Cortex of kidney (tissue), 1 donor: ENCODE results near the gene LRPAP1.
"Not testable (repeated sequence)": the region's sequence is repeated elsewhere in the genome, so short reads cannot be mapped to it uniquely, and the experiment has no call there.

Source experiments
- DNase-seq: peaks from one replicate; lab custom pipeline; 2025; lab: John Stamatoyannopoulos, UW

The LRPAP1 gene

GRCh38 chr4:3518511-3518880 lies 13.7 kb downstream of the LRPAP1 start:
- no peak for DNase-seq

- DNase-seq, result no peak
Observed at GRCh38 chr4:3517731-3518510, 14.3 kb downstream of the LRPAP1 start.

GRCh38 chr4:3516836-3517730 lies 15.1 kb downstream of the LRPAP1 start:
- DNase-seq, result no peak

DNA sequence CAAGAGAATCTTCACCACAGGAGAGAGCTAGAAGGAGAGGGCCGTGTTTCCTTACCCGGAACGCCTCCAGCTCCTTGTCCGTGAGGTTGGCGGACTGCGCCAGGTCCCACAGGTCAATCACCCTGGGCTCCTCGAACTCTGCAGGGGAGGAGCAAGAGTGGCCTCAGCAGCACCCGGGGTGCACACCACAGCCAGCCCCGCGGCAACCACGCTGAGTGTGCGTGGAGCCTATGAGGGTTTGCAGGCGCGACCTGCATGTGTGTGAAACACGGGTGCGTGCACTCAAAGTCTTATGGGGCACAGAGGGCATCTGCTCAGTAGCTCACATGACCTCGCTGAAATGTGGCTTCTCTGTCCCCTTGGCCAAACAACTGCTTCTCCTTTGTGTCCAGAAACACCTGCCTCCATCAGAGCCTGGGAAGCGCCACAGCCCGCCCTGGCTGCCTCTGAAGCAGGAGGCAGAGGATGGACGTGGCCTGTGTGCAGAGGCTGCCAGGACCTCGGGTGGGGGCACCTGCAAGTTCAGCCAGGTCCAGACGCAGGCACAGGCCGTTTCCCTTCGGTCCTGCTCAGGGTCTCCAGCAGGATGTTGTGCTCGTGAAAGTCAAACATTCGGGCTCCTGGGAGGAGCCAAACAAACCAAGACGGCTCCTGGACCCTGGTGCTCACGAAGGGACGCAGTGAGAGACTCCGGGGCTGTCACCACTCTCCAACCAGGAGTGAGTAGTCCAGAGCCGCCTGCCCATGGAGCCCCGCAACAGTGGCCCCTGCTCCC lies 16.0 kb downstream of the LRPAP1 start:
- no peak for DNase-seq

GRCh38 chr4:3515646-3516045 lies 16.6 kb downstream of the LRPAP1 start:
- no peak for DNase-seq

GRCh38 chr4:3514806-3515501 lies 17.3 kb downstream of the LRPAP1 start:
- no peak for DNase-seq

GRCh38 chr4:3514221-3514780 lies 17.9 kb downstream of the LRPAP1 start:
- no peak for DNase-seq

DNA sequence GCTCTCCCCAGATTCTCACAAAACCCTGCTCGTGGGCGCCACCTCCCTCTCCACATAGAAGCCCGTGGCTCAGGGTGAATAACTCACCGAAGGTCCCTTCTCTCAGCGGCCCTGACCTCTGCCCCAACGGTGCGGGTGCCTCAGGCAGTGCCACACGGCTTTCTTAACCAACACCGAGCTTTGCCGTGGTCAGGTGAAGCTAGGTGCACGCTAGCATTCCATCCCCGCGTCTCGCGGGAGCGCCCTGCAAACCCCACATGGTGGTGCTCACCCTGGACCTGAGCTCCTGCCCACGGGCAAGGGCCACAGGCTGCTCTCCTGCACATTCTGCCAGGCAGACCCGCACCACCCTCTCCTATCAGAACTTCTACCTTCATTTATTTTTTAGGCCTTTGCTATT lies 18.4 kb downstream of the LRPAP1 start:
- no peak for DNase-seq

- no peak for DNase-seq
Observed at GRCh38 chr4:3512719-3513118, 19.5 kb downstream of the LRPAP1 start.

DNA sequence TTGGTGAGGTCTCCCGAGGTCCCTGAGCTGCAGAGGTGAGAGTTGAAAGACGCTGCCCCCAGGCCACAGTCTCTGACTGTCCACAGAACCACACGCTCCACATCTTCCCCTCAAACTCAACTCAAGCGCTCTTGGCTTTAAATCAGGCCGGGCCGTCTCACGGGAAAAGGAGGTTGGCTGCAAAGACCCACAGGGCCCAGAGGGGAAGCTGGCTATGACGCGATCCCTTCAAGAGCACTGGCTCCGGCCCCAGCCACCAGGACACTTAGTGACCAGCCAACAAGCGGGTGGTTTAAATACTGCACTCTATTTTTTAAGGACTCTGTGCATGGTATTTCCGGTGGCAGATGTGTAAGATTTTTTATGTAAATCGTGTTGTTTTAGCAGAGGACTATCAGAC lies 19.9 kb downstream of the LRPAP1 start:
- DNase-seq, result no peak

- not testable (repeated sequence) for DNase-seq
Observed at GRCh38 chr4:3511601-3512000, 20.6 kb downstream of the LRPAP1 start.

- no peak for DNase-seq
Observed at GRCh38 chr4:3511187-3511586, 21.0 kb downstream of the LRPAP1 start.

GRCh38 chr4:3510481-3510880 lies 21.7 kb downstream of the LRPAP1 start:
- DNase-seq, result no peak

- DNase-seq, result no peak
Observed at GRCh38 chr4:3508542-3508941, 23.7 kb downstream of the LRPAP1 start.

- no peak for DNase-seq
Observed at GRCh38 chr4:3505231-3505630, 27.0 kb downstream of the LRPAP1 start.

DNA sequence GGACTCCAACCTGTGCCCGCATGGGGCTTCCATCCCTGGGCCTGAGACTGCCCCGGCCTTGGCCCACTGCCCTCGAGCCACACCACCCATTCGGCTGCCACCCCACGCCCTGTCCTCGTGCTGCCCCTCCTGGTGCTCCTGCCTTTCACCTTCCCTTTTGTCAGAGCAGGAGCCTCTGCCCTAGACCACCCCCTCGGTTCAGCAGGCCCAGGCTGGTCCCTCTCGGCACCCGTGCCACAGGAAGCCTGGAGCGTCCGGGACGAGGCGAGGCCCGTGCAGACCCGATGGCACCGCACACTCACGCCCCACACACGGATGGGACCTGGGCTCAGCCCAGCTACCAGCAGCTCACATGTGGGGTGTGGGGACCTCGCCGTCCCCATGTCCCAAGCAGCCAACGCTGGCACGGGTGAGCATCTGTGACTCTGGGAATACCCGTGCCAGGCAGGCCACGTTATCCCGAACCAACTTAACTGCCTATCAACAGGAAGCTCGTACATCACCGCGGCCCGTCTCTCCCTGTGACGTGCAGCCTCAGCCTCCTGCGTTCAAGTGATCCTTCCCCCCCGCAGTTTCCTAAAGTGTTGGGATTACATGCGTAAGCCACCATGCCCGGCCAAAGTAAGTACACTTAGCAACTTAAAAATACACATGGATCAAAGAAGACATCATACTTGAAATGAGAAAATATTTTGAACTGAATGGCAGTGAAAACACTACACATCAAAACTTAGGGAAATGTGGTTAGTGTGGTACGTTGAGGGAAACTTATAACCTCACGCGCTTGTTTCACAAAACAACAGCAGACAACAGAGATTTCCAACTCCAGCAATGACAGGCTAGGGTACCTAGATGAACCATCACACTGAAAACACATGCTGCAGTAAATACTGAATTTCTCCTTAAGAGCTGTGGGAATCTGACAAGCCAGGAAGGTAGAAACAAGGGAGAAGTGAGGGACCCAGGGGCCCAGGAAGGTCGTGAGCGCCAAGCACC lies 29.0 kb downstream of the LRPAP1 start:
- DNase-seq, result no peak

DNA sequence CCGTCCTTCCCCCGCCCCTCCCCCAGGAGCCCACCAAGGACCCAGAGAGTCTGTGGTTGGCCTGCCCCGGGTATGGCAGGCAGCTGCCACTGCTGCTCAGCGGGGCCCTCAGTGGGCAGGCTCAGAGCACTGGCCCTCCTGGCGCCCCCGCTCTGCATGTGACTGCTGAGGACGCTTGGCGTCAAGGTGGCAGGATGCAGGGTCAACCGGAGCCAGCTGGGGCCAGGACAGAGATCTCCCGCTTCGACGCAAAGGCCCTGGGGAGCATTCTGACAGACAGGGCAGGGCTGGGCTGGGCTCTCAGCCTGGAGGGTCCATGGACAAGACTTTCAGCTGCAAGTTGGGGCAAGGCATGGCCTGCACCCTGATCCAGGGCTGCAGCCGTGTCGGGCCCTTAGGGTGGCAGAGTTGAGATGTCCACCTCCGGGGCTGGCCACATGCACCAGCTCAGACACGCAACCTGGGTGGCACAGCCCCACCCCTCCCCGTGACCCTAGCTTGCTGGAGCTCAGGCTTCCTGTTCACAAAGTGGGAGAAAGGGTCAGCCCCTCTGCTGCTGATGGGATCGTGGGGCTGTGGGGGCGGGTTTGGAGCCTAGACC lies 30.3 kb downstream of the LRPAP1 start:
- no peak for DNase-seq

DNA sequence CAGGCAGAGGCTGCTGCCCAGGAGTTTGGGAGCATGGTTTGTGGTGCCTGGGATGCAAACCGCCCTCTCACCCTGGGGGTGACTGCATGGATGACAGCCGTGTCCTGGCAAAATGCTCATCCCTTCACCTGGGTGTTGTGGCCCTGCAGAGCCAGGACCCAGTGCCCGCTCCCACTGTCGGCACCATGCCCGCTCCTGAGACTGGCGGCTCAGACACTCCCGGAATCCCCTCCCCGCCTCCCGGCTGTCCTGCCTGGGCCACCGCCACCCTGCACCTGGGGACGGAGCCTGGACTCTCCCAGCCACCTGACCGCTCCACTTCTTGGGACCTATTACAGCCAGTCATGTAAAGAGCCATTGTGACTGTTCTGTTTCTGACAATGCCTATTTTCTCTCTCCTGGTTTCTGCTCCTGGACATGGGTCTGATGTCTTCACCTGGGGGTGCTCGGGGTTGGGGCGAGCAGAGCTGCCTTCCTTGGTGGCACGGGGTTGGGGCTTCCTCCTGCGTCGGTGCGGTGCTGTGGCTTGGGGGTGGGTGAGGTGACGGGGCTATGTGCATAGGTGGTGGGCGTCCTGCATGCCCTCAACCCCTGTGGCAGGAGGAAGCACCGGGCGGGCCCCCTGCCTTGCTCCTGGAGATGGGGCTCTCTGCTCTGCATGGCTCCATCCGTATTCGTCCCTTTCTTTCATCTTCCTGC lies 30.9 kb downstream of the LRPAP1 start:
- DNase-seq, result no peak

- DNase-seq, result no peak
Observed at GRCh38 chr4:3500634-3501101, 31.6 kb downstream of the LRPAP1 start.
